Lung microvascular endothelial cell (primary cell): Measurements from ENCODE around the gene PKNOX2. TPM values are rescaled to one million over a fixed set of nuclear protein-coding genes. Genes with fewer than 3 reads are reported as not detected.

Experiments
- DNase-seq, 2 donors: peaks; one replicate each; pipeline versions ENCODE4 v3.0.0 to v3.0.0-alpha.2; 2010; ENCODE audit warnings: low read depth in 2 of 2
- total RNA-seq: library from RNA; depleted of rRNA; stranded (reverse); fragments of >200 nt; gene quantifications from 2 replicates; pipeline ENCODE4 v1.2.1, GENCODE V29; 2014

PKNOX2 gene
- total RNA-seq, 1 donor from 2014 or later: not detected

DNA sequence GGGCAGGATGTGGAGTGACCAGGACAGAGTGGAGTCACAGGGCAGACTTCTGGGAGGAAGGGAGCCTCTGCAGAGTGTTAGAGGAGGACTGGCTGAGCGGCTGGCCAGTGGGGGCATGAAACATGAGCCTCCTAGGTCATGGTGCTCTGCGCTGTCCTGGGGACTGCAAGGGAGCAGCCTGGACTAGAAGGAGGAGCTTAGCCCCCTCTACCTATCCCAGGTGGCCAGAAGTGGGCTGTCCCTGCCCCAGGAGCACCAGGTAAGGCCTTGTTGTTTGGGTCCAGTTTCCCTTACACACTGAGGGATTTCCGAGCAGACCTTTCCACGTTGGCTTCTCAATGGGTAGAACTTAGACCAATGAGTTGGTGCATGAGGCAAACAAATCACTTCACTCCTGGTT is 7.4 kb downstream of the PKNOX2 start:
- no peak for DNase-seq

GRCh38 chr11:125173027-125173426 is 8.5 kb downstream of the PKNOX2 start:
- no peak for DNase-seq

DNA sequence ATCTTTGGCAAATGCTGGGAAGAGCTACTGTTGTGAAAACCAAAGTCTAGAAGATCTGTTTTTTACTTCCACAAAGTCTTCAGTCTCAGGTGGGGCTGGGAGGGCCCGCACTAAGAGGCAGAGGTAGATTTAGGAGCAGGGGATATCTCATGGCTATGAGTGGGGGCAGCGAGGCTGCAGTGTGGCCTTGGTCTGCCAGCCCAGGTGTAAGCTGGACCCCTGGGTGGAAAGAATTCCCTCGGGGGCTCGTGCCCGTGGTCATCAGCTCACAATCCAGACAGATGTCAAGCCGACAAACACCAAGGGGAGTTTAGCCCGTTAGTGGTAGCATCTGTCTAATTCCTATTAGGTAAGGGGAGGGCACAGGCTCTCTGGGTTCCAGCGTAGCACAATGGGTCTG is 9.0 kb downstream of the PKNOX2 start:
- no peak for DNase-seq

DNA sequence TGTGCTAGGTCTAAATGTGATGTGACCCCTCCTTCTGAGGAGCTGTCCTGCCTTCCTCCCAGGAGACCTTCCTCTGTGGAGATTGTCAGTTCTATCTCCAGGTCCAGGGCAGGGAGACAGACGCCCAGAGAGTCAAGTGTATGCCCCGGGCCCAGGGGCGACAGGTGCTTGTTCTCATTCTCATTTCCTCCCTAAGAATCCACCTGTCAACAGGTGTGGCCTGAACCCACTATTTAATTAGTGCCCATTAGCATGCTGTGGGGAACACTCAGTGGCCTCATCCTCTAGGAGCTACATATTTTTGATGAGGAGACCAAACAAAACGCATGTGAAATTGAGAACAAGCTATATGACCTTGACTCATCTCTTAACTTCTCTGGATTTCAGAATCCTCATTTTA is 9.5 kb downstream of the PKNOX2 start:
- DNase-seq: no peak

DNA sequence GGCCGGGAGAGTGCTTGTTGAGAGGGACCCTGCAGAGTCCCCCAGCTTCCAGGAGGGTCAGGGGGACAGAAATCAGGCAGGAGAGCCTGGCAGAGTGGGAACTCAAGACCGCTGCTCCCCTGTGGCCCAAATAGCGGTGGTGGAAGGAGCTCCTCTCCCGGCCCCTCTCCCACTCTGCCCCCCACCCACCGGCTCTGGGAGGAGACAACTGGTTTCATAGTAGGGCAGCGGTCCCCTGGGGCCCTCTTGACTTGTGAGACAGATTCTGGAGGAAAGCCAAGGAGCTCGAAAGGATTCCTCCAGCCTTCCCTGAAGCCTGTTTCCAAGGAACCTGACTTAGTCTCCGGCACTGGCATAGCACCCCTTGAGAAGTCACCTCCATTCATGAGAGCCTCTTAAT is 10.1 kb downstream of the PKNOX2 start:
- DNase-seq: no peak

DNA sequence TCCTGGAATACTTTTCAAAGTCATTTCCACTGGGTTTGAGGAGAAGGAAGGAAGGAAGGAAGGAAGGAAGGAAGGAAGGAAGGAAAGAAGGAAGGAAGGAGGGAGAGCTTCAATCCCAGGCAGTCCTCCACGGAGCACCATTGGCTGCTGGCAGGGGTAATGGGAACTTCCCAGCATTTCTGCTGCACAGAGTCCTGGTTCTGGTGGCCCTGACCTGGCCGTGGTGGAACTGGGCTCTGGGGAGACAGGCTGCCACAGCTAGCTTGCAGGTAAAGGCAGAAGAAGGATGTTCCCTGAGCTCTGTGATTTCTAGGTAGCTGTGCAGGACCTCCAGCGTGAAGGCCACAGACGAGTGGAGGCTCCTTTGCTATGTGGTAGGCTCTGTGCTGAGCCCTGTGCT is 10.6 kb downstream of the PKNOX2 start:
- DNase-seq: no peak

GRCh38 chr11:125175896-125176575 is 11.5 kb downstream of the PKNOX2 start:
- no peak for DNase-seq

DNA sequence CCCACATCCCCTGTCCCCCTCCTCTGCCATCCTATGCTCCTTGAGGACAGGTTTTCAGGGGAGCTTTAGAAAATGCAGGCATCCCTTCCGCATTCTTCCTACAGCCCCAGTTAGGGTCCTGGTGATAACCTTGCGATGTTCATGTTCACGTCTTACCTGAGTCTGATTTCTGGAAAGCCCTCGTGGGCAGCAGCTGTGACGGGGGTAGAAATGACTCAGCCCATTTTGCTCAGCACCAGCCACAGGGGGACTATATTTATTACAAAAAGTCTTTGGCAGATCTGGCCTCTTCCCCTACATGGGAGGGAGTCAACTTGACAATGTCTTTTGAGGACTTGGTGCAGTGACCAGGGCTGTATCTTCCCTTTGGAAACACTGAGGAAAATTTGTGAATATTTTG is 12.3 kb downstream of the PKNOX2 start:
- DNase-seq: no peak

- no peak for DNase-seq
Observed at GRCh38 chr11:125177543-125177942, 13.0 kb downstream of the PKNOX2 start.

GRCh38 chr11:125179346-125179745 is 14.8 kb downstream of the PKNOX2 start:
- DNase-seq: no peak

DNA sequence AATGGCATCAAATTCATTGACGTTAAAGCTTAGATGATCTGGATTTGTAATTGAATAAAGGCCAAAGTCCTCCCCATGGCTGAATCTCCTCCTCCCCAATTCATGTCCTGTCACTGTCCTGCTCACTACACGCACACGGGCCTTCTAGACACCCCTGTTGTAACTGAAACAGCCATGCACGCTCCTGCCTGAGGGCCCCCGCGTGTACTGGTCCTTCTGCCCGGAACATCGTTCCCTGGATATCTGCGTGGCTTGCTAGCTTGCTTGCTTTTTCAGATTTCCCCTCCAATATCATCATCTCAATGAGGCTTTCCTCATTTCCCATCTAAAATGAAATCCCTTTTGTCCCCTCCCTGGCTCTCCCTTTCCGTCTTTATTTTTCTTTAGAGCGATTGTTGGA is 15.3 kb downstream of the PKNOX2 start:
- DNase-seq: no peak

- no peak for DNase-seq
Observed at GRCh38 chr11:125180413-125181305, 16.1 kb downstream of the PKNOX2 start.

DNA sequence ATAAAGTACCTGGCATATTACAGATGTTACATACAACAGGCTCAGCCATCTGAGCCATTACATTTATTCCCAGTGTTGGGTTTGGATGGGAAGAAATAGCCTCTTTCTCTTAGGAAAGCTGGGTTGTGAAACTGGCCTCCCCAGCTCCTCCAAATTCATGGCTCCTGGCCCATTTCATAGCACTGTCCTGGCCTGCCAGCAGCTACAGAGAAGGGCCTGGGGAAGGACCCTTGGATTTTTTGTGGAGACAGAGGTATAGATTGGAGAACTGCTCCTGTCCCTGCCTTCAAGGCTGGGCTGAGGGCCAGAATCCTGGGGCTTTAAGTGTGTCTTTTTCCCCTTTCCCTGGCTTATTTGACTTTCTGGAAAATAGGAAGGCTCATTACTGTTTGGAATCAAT is 18.0 kb downstream of the PKNOX2 start:
- DNase-seq: no peak

GRCh38 chr11:125183641-125184040 is 19.1 kb downstream of the PKNOX2 start:
- no peak for DNase-seq

DNA sequence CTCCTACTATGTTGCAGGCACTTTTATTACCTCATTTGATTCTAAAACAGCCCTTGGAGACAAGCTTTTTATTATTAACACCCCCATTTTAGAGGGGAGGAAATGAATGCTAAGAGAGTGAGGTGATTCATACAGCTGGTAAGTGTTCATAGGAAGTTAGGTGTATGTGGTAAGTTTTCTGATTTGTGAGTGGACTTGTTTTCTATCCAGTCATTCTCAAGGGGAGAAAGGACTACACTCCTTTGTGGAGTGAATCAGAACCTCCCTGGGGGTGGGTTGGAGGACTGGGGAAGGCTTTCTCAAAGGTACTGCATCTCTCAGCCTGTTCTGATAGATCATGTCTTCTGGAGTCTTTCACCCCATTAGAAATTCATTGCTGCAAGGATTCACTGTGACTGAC is 23.5 kb downstream of the PKNOX2 start:
- no peak for DNase-seq

DNA sequence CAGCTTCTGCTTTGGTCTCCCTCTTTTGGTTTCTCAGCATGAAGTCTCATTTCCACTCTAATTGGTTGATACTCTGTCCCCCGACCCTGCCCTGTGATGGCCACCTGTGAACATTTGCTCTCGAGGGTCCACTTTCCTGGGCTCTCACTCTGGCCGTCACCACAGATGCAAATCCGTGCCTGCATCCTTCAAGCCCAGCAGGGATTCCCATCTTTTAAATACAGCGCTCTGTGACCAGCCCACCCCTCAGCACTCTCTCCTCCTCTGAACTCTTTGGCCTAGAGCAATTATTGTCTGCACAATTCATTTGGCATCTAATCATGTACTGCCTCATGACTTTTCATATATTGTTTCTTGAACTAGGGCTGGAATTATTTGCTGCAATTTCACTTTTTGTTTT is 26.0 kb downstream of the PKNOX2 start:
- no peak for DNase-seq

DNA sequence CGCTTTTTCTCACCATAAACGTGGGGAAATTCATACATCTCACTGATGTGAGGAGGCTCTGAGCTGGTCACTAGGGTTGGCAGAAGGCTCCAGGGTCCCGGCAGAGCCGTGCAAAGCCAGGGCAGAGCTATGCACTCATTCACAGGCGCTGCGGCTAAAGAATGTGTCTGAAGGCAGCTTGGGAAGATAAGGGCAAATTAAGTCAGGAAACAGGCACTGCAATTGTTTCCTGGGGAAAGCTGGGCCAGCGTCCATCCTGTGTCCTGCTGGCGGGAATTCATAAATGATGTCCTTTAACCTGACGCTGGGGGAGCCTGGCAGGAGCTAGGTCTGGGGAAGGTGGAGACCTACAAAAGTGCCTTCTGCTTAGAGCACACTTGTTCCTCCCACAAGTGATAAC is 27.6 kb downstream of the PKNOX2 start:
- peak; percentile 57 to 72 for DNase-seq

DNA sequence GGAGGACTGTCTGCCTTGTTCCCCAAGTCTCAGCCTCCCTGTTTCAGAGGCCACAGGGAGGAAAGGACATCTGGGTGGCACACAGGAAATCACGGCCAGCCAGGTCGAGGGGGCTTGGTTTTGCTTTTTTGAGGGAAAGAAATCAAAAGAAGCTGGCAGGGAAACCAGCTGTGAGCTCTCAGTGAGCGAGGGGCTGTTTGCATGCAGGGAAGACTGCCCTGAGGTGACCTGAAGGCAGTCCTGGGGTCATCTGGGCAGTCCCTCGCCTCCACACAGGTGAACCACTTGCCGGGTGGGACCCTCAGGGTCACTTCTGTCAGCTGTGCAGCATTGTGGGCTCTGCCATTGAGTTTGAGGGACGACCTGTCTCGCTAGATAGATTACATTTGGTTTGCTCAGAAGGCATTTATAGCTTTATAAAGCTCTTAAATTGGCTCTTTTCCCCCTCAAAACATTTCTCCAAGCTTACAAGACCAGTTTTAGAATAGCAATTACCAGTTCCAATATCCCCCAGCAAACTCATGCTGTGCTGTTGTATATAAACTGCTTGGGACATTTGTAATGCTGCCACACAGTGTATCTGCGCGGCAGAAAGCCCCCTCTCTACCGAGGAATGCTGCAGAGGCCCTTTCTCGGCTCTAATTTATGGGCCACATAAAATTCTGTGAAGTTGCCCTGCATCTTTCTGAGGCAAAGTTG is 28.3 kb downstream of the PKNOX2 start:
- DNase-seq: no peak

DNA sequence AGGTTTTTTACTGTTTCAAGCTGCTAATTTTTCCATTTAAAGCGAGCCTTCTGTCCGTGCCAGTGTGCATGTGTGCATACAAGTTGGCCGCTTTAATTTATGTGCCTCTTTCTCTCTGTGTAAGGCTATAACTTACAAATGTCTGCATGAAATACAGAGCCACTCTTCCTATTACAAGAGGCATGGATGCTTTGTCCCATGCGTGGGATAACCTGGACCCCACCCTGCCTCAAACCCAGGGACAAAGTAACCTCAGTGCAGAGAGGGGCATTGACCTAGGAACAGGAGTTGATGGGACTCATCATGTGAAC is 28.8 kb downstream of the PKNOX2 start:
- DNase-seq: no peak

- no peak for DNase-seq
Observed at GRCh38 chr11:125193841-125194240, 29.3 kb downstream of the PKNOX2 start.

DNA sequence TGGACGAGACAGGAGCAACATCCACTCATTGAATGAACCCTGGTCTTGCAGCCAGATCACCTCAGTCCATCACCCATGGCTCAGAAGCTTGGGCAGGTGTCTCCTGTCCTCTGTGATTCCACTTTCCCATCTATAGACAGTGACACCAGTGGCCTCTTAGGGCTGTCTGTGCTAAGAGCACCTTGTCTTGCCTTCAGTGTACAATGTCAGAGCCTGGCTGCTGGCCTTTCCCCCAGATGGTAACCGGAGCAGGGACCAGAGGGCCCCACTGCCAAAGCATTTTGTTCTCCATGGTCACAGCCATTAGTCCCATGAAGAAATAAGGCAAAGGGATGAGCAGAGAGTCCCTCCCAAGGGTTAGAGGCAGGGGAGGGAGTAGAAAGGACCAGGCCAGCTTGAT is 35.4 kb downstream of the PKNOX2 start:
- DNase-seq: no peak

DNA sequence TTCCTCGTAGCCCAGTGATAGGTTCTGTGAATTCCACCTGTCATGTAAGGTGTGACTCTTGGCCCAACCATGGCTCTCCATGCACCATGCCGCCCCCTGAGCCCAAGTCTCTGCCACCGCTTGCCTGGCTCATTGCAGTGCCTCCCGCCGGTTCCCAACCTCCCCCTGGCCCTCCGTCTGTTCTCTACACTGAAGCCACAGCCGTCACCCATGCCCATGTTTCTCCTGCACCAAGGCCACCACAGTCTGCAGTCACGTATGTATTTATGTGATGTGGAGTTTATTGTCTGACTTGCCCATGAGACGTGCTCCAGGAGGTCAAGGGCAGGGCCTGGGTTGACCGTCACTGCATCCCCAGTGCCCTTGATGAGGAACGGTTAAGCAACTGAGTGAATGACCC is 35.9 kb downstream of the PKNOX2 start:
- DNase-seq: no peak
